ENCODE data around the gene CEP295NL.
"Not testable (repeated sequence)": the region's sequence is repeated elsewhere in the genome, so short reads cannot be mapped to it uniquely, and the experiment has no call there.

CEP295NL gene

GRCh38 chr17:78912082-78912481 is 9.1 kb upstream of the CEP295NL start:
- Histone ChIP-seq H3K4me3 (no peak overlapping the region), H3K27ac (peak overlapping the region in 1 of 2 donors; percentile 55)
- DNase-seq (ENCODE audit: low spot score): no peak
- TF ChIP-seq CTCF (IDR thresholded peaks at IDR 0.05): no peak

DNA sequence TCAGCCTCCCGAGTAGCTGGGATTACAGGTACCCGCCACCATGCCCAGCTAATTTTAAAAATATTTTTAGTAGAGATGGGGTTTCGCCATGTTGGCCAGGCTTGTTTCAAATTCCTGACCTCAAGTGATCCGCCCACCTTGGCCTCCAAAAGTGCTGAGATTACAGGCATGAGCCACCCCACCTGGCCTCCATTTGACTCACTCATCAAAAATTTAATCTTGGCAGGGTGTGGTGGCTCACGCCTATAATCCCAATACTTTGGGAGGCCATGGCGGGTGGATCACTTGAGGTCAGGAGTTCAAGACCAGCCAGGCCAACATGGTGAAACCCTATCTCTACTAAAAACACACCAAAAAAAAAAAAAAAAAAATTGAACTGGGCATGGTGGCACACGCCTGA is 8.5 kb upstream of the CEP295NL start:
- not testable (repeated sequence) for DNase-seq (ENCODE audit: low spot score); H3K4me3 ChIP-seq
- peak overlapping the region in 1 of 2 donors; percentile 35 for H3K27ac ChIP-seq

DNA sequence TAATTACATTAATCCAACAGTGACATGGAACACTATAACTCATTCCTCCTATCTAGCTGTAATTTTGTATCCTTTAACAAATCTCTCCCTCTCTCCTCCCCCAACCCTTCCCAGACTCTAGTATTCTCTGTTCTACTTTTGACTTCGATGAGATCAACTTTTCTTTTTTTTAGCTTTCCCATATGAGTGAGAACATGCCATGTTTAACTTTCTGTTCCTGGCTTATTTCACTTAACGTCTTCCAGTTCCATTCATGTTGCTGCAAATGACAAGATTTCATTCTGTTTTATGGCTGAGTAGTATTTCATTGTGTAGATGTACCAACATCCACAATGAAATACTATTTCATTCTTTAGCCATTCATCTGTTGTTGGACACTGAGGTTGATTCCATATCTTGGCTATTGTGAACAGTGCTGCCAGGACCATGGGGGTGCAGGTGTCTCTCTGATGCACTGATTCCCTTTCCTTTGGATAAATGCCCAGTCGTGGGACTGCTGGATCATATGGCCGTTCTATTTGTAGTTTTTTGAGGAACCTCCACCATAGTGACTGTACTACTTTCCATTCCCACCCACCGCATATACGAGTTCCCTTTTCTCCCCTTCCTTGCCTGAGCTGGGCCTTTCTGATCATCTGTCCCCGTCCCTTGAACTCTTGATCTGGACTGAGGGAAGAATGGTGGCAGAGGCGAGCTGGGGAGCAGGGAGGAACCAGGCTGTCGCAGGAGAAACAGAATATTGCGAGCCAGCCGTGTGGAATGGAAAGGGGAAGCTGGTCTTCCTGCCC is 7.7 kb upstream of the CEP295NL start:
- no peak for DNase-seq (ENCODE audit: low spot score)
- TF ChIP-seq CTCF (IDR thresholded peaks at IDR 0.05): no peak
- Histone ChIP-seq H3K27ac (peak overlapping the region in 1 of 2 donors; percentile 35), H3K4me3 (no peak overlapping the region)

DNA sequence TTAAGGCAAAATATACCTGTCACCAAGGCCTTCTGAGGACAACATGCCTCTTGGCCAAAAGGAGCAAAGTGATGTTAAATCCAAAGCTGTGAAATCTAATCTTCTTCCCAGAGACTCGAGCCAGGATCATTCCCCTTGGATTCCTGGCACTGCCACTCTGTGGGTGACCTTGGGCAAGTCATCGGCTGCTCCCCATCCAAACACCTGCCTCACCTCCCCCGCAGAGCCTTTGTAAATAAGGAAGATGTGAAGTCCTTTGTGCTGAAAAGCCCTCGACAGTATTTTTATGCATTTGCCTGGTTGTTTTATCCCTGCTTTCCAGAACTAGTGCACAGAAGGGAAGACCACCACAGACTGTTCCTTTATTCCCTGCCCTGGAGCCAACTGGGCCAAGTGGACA is 5.4 kb upstream of the CEP295NL start:
- DNase-seq (ENCODE audit: low spot score): no peak
- Histone ChIP-seq H3K27ac (no peak overlapping the region), H3K4me3 (no peak overlapping the region)
- TF ChIP-seq CTCF (IDR thresholded peaks at IDR 0.05): no peak

DNA sequence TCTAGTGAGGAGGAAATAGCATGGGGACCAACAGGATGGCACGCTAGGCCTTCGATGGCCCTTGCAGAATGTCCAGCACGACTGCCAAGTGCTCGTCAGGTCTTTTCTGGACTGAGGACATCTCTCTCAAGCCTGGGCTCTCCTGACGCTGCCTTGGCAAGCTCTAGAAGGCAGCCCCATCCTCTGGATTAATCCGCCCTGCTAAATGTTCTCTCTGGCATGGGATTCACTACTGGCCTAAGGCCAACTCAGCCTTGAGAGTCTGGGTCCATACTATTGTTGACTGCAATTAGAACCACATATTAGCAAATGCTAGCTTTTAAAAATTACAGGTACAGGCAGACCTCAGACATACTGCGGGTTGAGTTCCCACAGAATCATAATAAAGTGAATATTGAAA is 2.5 kb upstream of the CEP295NL start:
- no peak overlapping the region for H3K4me3 ChIP-seq
- no peak for TF ChIP-seq CTCF (IDR thresholded peaks at IDR 0.05)
- DNase-seq (ENCODE audit: low spot score): no peak
- no peak overlapping the region for H3K27ac ChIP-seq

DNA sequence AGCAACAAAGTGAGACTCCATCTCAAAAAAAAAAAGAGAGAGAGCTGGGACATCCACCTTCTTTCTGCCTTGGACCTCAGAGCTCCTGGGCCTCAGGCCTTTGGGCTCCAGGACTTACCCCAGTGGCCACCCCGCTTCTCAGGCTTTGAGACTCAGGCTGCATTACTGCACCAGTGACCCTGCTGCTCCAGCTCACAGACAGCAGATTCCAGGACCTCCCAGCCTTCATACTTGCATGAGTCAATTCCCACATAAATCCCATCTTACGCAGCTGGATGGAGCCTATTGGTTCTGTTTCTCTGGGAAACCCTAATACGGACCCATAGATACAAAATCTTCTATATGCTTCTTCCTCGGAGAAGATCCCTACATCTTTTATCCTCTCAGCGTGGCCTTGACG is 2.1 kb upstream of the CEP295NL start:
- no peak for DNase-seq (ENCODE audit: low spot score)
- H3K27ac ChIP-seq: no peak overlapping the region
- no peak for TF ChIP-seq CTCF (IDR thresholded peaks at IDR 0.05)

GRCh38 chr17:78904371-78904770 is 1.4 kb upstream of the CEP295NL start:
- Histone ChIP-seq H3K27ac (no peak overlapping the region), H3K4me3 (no peak overlapping the region)
- TF ChIP-seq CTCF (IDR thresholded peaks at IDR 0.05): no peak
- DNase-seq (ENCODE audit: low spot score): no peak

More for the DNA sequence above, 2.1 kb upstream of the CEP295NL start:
- H3K4me3 ChIP-seq: no peak overlapping the region

GRCh38 chr17:78902231-78902630 is 770 bp downstream of the CEP295NL start:
- not testable (repeated sequence) for DNase-seq (ENCODE audit: low spot score); H3K27ac ChIP-seq

More at GRCh38 chr17:78902231-78902630, 770 bp downstream of the CEP295NL start:
- not testable (repeated sequence) for H3K4me3 ChIP-seq

All from coronary artery (tissue), 2 donors.